ENCODE measurements around the gene DBNL. TPM values are rescaled to one million over a fixed set of nuclear protein-coding genes. Genes with fewer than 3 reads are reported as not detected.

DBNL gene
- total RNA-seq, 1 donor from 2014 or later = 85.0 TPM

- Histone ChIP-seq H3K27me3 (ENCODE audit: insufficient read depth, low read length) (no peaks in the 10 kb centered on the region), H3K9me3 (ENCODE audit: insufficient read depth, low read depth, low read length) (no peaks in the 10 kb centered on the region), H3K4me2 (ENCODE audit: low read length) (no peak overlapping the region), H3K27ac (ENCODE audit: low read depth, low read length) (no peak overlapping the region), H3K79me2 (ENCODE audit: insufficient read depth, low read length) (peaks cover 75% of the 10 kb centered on the region), H3K9ac (ENCODE audit: low read length) (no peak overlapping the region), H4K20me1 (ENCODE audit: insufficient read depth, low read length) (peaks cover 67% of the 10 kb centered on the region), H2AFZ (ENCODE audit: low read depth, low read length) (no peak overlapping the region), H3K36me3 (ENCODE audit: insufficient read depth, low read length) (peaks cover 25% of the 10 kb centered on the region), H3K4me1 (ENCODE audit: insufficient read depth, low read length) (peaks cover 15% of the 10 kb centered on the region), H3K4me3 (ENCODE audit: insufficient read depth, low read depth, low read length) (no peak overlapping the region)
- H3K36me3 Mint-ChIP-seq (ENCODE audit: low read depth, unreplicated experiment) = peaks cover 20% of the 10 kb centered on the region
- H3K9me3 Mint-ChIP-seq (ENCODE audit: unreplicated experiment) = no peaks in the 10 kb centered on the region
- peaks cover 23% of the 10 kb centered on the region for H3K4me1 Mint-ChIP-seq (ENCODE audit: low read depth, unreplicated experiment)
- FAIRE-seq (no peak), DNase-seq (ENCODE audit: low read depth) (no peak)
- no peak overlapping the region for H3K4me3 Mint-ChIP-seq (ENCODE audit: unreplicated experiment)
- peak overlapping the region; percentile 86 for H3K27ac Mint-ChIP-seq (ENCODE audit: unreplicated experiment)
- TF ChIP-seq EZH2 (IDR thresholded peaks at IDR 0.05; ENCODE audit: insufficient read depth, low read length) (no peak), CTCF (IDR thresholded peaks at IDR 0.05; ENCODE audit: insufficient read depth, low read depth, low read length) (no peak)
- H3K27me3 Mint-ChIP-seq (ENCODE audit: low read depth, unreplicated experiment) = no peaks in the 10 kb centered on the region
Measured at GRCh38 chr7:44048031-44048795, 3.7 kb downstream of the DBNL start.

DNA sequence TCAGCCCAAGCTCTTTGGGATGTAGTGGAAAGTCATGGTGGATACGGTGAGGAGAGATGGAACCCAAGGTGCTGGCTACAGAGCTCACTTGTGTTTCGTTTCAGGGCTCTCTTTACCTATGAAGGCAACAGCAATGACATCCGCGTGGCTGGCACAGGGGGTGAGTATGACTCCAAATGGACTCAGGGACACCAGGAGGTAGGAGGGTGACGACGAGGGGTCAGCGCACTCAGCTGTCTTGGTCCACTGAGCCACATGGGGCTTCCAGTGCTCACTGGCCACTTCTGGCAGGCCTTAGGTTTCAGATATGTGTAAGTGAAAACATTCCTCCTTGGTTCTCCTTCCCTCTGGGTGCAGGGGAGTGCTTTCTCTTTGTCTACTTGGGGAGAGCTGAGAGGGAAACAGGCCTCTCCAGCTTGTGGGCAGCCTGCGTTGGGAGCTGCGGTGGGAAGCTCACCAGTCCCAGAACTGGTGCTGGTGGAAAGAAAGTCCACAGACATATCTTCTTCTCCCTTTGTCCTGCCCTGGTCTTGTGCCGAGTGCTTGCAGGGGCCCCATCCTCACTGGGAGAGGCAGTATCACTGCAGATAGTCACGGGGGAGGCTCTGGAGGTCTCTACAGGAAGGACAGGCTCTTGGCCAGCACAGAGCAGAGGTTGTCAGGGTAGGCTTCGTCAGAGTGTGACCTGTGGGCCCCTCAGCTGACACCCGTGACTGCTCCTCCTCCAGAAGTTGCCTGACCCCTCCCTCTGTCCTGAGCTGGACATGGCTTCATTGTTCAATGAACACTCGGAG, 5.8 kb downstream of the DBNL start:
- H3K4me3 ChIP-seq (ENCODE audit: insufficient read depth, low read depth, low read length) = no peak overlapping the region
- no peak overlapping the region for H3K9ac ChIP-seq (ENCODE audit: low read length)
- no peak overlapping the region for H3K4me2 ChIP-seq (ENCODE audit: low read length)
- FAIRE-seq = no peak
- H3K9me3 ChIP-seq (ENCODE audit: insufficient read depth, low read depth, low read length) = no peaks in the 10 kb centered on the region
- Mint-ChIP-seq H3K36me3 (ENCODE audit: low read depth, unreplicated experiment) (peaks cover 22% of the 10 kb centered on the region), H3K4me3 (ENCODE audit: unreplicated experiment) (no peak overlapping the region), H3K27ac (ENCODE audit: unreplicated experiment) (no peak overlapping the region), H3K4me1 (ENCODE audit: low read depth, unreplicated experiment) (peaks cover 19% of the 10 kb centered on the region), H3K9me3 (ENCODE audit: unreplicated experiment) (no peaks in the 10 kb centered on the region), H3K27me3 (ENCODE audit: low read depth, unreplicated experiment) (no peaks in the 10 kb centered on the region)
- H3K27me3 ChIP-seq (ENCODE audit: insufficient read depth, low read length) = no peaks in the 10 kb centered on the region
- peaks cover 73% of the 10 kb centered on the region for H4K20me1 ChIP-seq (ENCODE audit: insufficient read depth, low read length)
- peaks cover 72% of the 10 kb centered on the region for H3K79me2 ChIP-seq (ENCODE audit: insufficient read depth, low read length)
- no peak overlapping the region for H2AFZ ChIP-seq (ENCODE audit: low read depth, low read length)
- H3K4me1 ChIP-seq (ENCODE audit: insufficient read depth, low read length) = peaks cover 7% of the 10 kb centered on the region
- H3K27ac ChIP-seq (ENCODE audit: low read depth, low read length) = no peak overlapping the region
- no peak for TF ChIP-seq CTCF (IDR thresholded peaks at IDR 0.05; ENCODE audit: insufficient read depth, low read depth, low read length)
- no peak for TF ChIP-seq EZH2 (IDR thresholded peaks at IDR 0.05; ENCODE audit: insufficient read depth, low read length)
- H3K36me3 ChIP-seq (ENCODE audit: insufficient read depth, low read length) = peaks cover 34% of the 10 kb centered on the region
- no peak for DNase-seq (ENCODE audit: low read depth)

Data from astrocyte (in vitro differentiated cells and primary cell).